LNCaP clone FGC (cell line): ENCODE measurements around the gene SCNM1.

Experiments used
- DNase-seq: peaks from one replicate; pipeline ENCODE4 v3.0.0-alpha.2; 2011; ENCODE audit warnings: low read depth
- H3K4me3 ChIP-seq: 2 replicates; pipeline ENCODE4 v1.5.1; 2011; ENCODE audit warnings: mild to moderate bottlenecking, low read depth, low read length, control low read depth
- TF ChIP-seq, protein P1 (sequence below): IDR thresholded peaks from 2 replicates; pipeline ENCODE4 v1.5.1; 2012; ENCODE audit warnings: mild to moderate bottlenecking; ENCODE audit not compliant: control insufficient read depth, insufficient read depth; ENCODE audit errors: extremely low read depth

SCNM1 gene

DNA sequence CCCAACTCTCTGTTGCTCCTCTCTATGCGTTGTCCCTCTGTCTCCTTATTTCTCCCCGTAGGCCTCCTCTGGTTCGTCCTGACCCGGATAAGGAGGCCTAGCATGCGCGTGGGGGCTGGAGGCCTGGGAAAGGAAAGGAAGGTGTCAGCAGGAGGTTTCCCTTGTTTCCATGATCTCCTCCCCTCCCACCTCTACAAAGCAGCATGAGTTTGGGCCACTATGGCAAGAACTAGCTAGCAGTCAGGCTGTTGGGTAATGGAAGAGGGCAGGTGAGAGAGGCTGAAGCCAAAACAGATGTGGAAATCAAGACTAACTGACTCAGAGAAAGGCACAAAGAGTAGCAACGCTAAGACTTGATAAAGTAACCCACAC is 18.8 kb upstream of the SCNM1 start:
- H3K4me3 ChIP-seq: peak overlapping the region; percentile 64
- TF ChIP-seq, protein P1, sequence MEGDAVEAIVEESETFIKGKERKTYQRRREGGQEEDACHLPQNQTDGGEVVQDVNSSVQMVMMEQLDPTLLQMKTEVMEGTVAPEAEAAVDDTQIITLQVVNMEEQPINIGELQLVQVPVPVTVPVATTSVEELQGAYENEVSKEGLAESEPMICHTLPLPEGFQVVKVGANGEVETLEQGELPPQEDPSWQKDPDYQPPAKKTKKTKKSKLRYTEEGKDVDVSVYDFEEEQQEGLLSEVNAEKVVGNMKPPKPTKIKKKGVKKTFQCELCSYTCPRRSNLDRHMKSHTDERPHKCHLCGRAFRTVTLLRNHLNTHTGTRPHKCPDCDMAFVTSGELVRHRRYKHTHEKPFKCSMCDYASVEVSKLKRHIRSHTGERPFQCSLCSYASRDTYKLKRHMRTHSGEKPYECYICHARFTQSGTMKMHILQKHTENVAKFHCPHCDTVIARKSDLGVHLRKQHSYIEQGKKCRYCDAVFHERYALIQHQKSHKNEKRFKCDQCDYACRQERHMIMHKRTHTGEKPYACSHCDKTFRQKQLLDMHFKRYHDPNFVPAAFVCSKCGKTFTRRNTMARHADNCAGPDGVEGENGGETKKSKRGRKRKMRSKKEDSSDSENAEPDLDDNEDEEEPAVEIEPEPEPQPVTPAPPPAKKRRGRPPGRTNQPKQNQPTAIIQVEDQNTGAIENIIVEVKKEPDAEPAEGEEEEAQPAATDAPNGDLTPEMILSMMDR: no peak
- no peak for DNase-seq

DNA sequence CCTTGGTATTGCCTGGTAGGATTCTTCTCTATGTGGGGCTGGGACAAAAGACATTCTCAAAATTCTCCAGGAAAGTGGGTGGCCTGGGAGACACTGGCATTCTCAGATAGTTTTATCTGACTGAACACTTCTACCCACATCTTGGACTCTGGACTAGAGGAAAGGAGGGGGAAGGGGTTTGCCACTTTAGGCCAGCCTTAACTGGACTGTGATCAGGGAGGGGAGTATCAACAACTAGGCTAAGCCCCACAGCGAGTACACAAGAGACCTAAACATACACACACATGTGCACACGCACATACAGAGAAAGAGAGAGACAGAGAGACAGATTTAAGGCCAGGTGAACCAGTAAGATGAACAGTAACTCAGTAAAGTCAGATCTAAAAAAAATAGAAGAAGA is 18.3 kb upstream of the SCNM1 start:
- no peak for DNase-seq

DNA sequence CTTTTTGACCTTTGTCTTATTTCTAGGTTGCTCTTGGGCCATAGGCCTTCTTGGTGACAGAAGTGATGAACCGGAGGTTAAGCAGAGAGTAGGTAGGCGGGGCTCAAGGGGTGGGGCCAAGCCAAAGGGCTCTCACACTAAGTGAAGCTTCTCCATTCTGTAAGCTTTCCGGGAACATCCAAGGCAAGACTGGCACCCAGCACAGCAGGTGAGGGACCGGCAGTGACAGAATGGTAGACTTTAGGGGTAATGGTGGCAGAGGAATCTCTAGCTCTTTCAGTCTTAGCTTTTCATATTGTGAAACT is 9.5 kb upstream of the SCNM1 start, which contains the start of gene TNFAIP8L2:
Gene TNFAIP8L2 (plus strand): TSS at position 135 of the 305 bp plus-strand sequence. CDS start 2,049 bp downstream, outside the sequence.
- DNase-seq: no peak
- TF ChIP-seq, protein P1: no peak
- no peak within 1 kb of the TSS for H3K4me3 ChIP-seq

More for the DNA sequence above, 18.3 kb upstream of the SCNM1 start:
- TF ChIP-seq, protein P1: no peak
- H3K4me3 ChIP-seq: no peak overlapping the region

DNA sequence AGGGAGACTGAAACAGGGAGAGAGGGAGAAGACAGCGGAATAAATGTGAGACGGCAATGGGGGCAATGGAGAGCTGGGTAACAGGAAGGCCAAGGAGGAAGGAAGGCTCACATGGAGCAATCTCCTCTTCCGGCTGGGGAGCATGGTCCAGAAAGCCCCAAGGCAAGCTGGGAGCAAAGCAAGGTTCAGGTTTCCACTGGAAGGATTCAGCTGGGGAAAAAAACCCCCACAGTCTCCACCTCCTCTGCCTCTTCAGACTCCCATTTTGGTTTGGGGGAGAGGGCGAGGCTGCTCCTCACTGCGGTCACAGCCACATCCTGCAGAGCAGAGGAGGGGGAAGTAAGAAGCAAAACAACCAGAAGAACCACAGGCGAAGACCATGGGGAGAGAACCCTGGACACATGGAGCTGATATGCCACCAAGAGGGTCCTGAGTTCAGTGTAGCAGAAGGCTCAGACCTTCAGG is 8.8 kb upstream of the SCNM1 start:
- TF ChIP-seq, protein P1: no peak
- DNase-seq: no peak
- H3K4me3 ChIP-seq: no peak overlapping the region

DNA sequence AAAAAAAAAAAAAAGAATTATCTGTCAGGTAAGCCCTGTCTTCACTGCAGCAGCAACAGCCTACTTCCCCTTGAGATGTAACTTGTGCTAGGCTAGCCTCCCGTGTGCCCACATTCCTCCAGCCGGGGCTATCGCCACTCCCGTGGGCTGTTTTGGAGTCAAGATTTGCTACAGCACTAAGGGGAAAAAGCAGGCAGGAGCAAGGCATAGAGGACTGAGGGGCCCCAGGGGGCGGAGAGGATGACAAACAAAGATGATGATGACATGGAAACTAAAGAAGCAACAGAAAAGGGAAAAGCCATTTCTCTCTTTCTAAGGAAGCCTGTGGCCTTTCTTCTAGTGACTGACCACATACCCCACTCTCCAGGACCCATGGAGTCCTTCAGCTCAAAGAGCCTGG is 7.6 kb upstream of the SCNM1 start:
- H3K4me3 ChIP-seq: no peak overlapping the region
- TF ChIP-seq, protein P1: no peak
- no peak for DNase-seq

DNA sequence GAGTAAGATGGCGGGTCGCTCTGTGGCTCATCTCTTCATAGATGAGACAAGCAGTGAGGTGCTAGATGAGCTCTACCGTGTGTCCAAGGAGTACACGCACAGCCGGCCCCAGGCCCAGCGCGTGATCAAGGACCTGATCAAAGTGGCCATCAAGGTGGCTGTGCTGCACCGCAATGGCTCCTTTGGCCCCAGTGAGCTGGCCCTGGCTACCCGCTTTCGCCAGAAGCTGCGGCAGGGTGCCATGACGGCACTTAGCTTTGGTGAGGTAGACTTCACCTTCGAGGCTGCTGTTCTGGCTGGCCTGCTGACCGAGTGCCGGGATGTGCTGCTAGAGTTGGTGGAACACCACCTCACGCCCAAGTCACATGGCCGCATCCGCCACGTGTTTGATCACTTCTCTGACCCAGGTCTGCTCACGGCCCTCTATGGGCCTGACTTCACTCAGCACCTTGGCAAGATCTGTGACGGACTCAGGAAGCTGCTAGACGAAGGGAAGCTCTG is 7.1 kb upstream of the SCNM1 start:
- H3K4me3 ChIP-seq: no peak overlapping the region
- TF ChIP-seq, protein P1: no peak
- no peak for DNase-seq

DNA sequence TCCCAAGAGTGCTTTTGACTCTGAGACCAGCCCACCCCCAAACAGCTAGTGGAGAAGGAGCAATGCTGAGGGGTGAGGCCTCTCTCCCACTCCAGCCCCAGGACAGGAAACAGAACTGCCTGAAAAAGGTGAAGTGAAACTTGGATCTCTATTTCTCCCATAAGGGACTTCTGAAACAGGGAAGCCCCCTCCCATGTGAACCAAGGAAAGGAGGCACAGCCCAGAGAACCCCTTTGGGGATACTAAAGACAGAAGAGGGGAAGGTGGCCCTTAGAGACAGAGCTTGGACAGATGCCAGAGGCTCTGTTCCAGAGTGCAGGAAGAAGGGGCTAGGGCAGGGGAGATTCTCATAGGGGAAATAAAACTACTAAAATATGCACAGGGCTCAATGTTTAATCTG is 6.6 kb upstream of the SCNM1 start:
- TF ChIP-seq, protein P1: no peak

More for the DNA sequence above, 6.6 kb upstream of the SCNM1 start:
- DNase-seq: no peak
- H3K4me3 ChIP-seq: no peak overlapping the region
